ENCODE measurements around the gene CYREN.
"Not testable (repeated sequence)": the region's sequence is repeated elsewhere in the genome, so short reads cannot be mapped to it uniquely, and the experiment has no call there.

Gene CYREN

GRCh38 chr7:135177028-135177696 is 6.7 kb upstream of the CYREN start:
- DNase-seq = no peak

- DNase-seq = no peak
These were observed 5.4 kb upstream of the CYREN start for GRCh38 chr7:135175931-135176330.

GRCh38 chr7:135174941-135175340 is 4.4 kb upstream of the CYREN start:
- no peak for DNase-seq

- DNase-seq = not testable (repeated sequence)
These were observed 3.4 kb upstream of the CYREN start for GRCh38 chr7:135173916-135174315.

- not testable (repeated sequence) for DNase-seq
These were observed 1.2 kb upstream of the CYREN start for GRCh38 chr7:135171581-135172291.

- peak in 1 of 2 donors; percentile 16 for DNase-seq
These were observed 533 bp upstream of the CYREN start for GRCh38 chr7:135170998-135171481.

GRCh38 chr7:135169964-135170273 is 588 bp downstream of the CYREN start:
- peak; percentile 63 to 66 for DNase-seq

- peak; percentile 64 to 67 for DNase-seq
These were observed 1.2 kb downstream of the CYREN start for GRCh38 chr7:135169141-135169963.

- DNase-seq = no peak
These were observed 1.9 kb downstream of the CYREN start for GRCh38 chr7:135168489-135169140.

- peak; percentile 61 to 74 for DNase-seq
These were observed 2.5 kb downstream of the CYREN start for GRCh38 chr7:135168001-135168400.

GRCh38 chr7:135167365-135167917 is 3.1 kb downstream of the CYREN start:
- DNase-seq = peak in 1 of 2 donors; percentile 11

- no peak for DNase-seq
These were observed 4.0 kb downstream of the CYREN start for GRCh38 chr7:135166338-135166990.

GRCh38 chr7:135165862-135166261 is 4.6 kb downstream of the CYREN start:
- DNase-seq = no peak

- DNase-seq = no peak
These were observed 6.0 kb downstream of the CYREN start for GRCh38 chr7:135164357-135165061.

GRCh38 chr7:135162382-135163001 is 8.0 kb downstream of the CYREN start:
- no peak for DNase-seq

GRCh38 chr7:135161669-135162068 is 8.8 kb downstream of the CYREN start:
- no peak for DNase-seq

GRCh38 chr7:135160858-135161653 is 9.5 kb downstream of the CYREN start:
- peak; percentile 52 to 61 for DNase-seq

- DNase-seq = peak; percentile 46 to 59
These were observed 10.2 kb downstream of the CYREN start for GRCh38 chr7:135160098-135160857.

Measured in inflammatory macrophage (primary cell).